Activated naive CD4-positive, alpha-beta T cell treated with anti-CD3 and anti-CD28 coated beads for 36 hours (primary cell): Measurements from ENCODE around the gene ARHGAP11A. TPM values are rescaled to one million over a fixed set of nuclear protein-coding genes. Genes with fewer than 3 reads are reported as not detected.

ENCODE experiments used
- CTCF ChIA-PET: fragments of 350-600 bp; sonication (Branson Sonifier 250); formaldehyde crosslinking; loops from one replicate; lab custom pipeline; 2021; ENCODE audit warnings: antibody characterized with exemption; lab: Charles Lee
- DNase-seq: peaks from one replicate; pipeline ENCODE4 v3.0.0-alpha.2; 2020
- H3K27ac Mint-ChIP-seq: one replicate; pipeline ENCODE4 v1.8.0; 2021; ENCODE audit warnings: mild to moderate bottlenecking, mixed read lengths
- H3K27me3 Mint-ChIP-seq: one replicate; pipeline ENCODE4 v1.8.0; 2021; ENCODE audit warnings: low read depth, mixed read lengths
- H3K36me3 Mint-ChIP-seq: one replicate; pipeline ENCODE4 v1.8.0; 2021; ENCODE audit warnings: low read depth, mixed read lengths
- H3K4me1 Mint-ChIP-seq: one replicate; pipeline ENCODE4 v1.8.0; 2021; ENCODE audit warnings: low read depth, mixed read lengths
- H3K4me3 Mint-ChIP-seq: one replicate; pipeline ENCODE4 v1.8.0; 2021; ENCODE audit warnings: mild to moderate bottlenecking, moderate library complexity, mixed read lengths
- H3K9me3 Mint-ChIP-seq: one replicate; pipeline ENCODE4 v1.8.0; 2021; ENCODE audit warnings: mixed read lengths
- intact Hi-C: fragments of 100-400 bp; cut with micrococcal nuclease; formaldehyde crosslinking; loops from one replicate; pipeline ENCODE4 v1.15.1; 2023
- total RNA-seq, 2 experiments: library from RNA; stranded (reverse); gene quantifications; one replicate each; pipeline ENCODE4 v1.2.3, GENCODE V29; 2021

Gene ARHGAP11A
- total RNA-seq, 2 experiments from 2014 or later = 131 to 134 TPM

- intact Hi-C loops = no loop called here
- Mint-ChIP-seq H3K27me3 (peaks cover 3% of the 10 kb centered on the region), H3K36me3 (peaks cover 21% of the 10 kb centered on the region), H3K27ac (no peak within 1 kb of the TSS), H3K9me3 (no peaks in the 10 kb centered on the region), H3K4me3 (no peak within 1 kb of the TSS), H3K4me1 (no peaks in the 10 kb centered on the region)
- peak; percentile 6 for DNase-seq
- CTCF ChIA-PET = interaction anchor here (1.3 kb wide), 1 partner anchor 20 kb away, joined by 3 read pairs; no protein-coding TSS in a partner anchor
Measured at GRCh38 chr15:32641517-32642059, 26.3 kb downstream of the ARHGAP11A start, which contains the start of gene SCG5. SCG5 (plus strand) TSS chr15:32641710; CDS start chr15:32643593, 1,883 bp downstream.

DNA sequence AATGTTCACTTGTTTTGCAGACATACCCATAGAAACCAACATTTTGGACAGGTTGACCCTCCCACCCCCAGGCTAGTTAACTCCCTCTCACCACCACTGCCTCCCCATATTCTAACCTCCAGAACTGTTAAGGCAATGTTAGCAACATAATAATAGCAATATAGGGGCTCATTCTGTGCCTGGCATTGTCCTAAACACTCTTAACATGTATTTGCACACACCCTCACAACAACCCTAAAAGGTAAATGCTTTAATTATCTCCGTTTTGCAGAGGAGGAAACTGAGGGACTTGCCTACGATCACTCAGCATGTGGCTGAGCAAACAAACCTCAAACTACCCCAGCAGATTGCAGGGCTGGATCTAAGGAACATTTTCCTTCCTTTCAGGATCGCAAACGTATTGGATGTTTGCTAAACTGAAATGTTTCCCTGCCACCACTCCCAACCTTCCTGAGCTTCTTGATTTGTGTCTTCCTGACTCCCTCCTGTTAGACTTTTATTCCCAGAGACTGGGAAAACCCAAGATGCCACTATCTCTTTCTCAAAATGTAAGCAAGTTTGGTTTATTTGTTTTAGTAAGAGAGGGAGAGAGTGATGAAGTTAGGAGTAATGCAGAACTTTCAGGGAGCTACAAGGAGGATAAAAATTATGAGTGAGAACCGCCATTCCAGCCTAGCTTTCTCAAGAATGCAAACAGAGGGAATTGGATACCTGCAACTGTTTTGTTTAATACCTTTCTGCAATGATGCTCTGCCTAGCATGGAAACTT, 27.5 kb downstream of the ARHGAP11A start:
- DNase-seq = no peak
- Mint-ChIP-seq H3K9me3 (no peaks in the 10 kb centered on the region), H3K4me3 (no peak overlapping the region), H3K27ac (no peak overlapping the region), H3K27me3 (peaks cover 3% of the 10 kb centered on the region), H3K4me1 (no peaks in the 10 kb centered on the region), H3K36me3 (peaks cover 9% of the 10 kb centered on the region)
- intact Hi-C loops = no loop called here
- CTCF ChIA-PET = interaction anchor here (1.6 kb wide), 1 partner anchor 19 kb away, joined by 6 read pairs; no protein-coding TSS in a partner anchor

GRCh38 chr15:32643907-32644445, 28.7 kb downstream of the ARHGAP11A start:
- H3K27me3 Mint-ChIP-seq = peaks cover 3% of the 10 kb centered on the region
- H3K27ac Mint-ChIP-seq = no peak overlapping the region
- DNase-seq = no peak
- intact Hi-C loops = no loop called here
- H3K36me3 Mint-ChIP-seq = peaks cover 12% of the 10 kb centered on the region
- CTCF ChIA-PET = interaction anchor here (1.6 kb wide), 1 partner anchor 18 kb away, joined by 6 read pairs; no protein-coding TSS in a partner anchor
- H3K9me3 Mint-ChIP-seq = no peaks in the 10 kb centered on the region
- H3K4me1 Mint-ChIP-seq = no peaks in the 10 kb centered on the region
- H3K4me3 Mint-ChIP-seq = no peak overlapping the region

DNA sequence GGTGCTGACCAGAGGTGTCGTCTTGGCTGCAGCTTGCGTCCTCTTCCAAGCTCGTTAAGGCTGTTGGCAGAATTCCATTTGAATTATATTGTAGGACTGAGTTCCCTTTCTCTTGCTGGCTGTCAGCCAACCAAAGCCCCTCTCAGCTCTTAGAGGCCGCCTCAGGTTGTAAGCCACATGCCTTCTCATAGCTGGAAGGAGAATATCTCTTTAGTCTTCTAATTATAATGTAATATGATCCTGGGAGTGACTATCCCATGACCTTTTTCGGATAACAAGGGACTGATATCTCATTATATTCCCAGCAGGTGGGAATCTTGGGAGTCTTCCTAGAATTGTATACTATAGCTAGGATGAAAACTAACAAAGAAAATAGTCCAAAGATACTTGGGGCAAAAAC, 31.0 kb downstream of the ARHGAP11A start:
- Mint-ChIP-seq H3K27ac (no peak overlapping the region), H3K4me1 (no peaks in the 10 kb centered on the region), H3K4me3 (no peak overlapping the region), H3K27me3 (peaks cover under 1% of the 10 kb centered on the region), H3K36me3 (peaks cover 7% of the 10 kb centered on the region), H3K9me3 (no peaks in the 10 kb centered on the region)
- CTCF ChIA-PET = no interaction called here
- intact Hi-C loops = no loop called here
- DNase-seq = no peak

GRCh38 chr15:32649342-32649741, 34.0 kb downstream of the ARHGAP11A start:
- H3K4me1 Mint-ChIP-seq = no peaks in the 10 kb centered on the region
- H3K36me3 Mint-ChIP-seq = peaks cover 4% of the 10 kb centered on the region
- H3K27me3 Mint-ChIP-seq = no peaks in the 10 kb centered on the region
- DNase-seq = no peak
- H3K27ac Mint-ChIP-seq = no peak overlapping the region
- CTCF ChIA-PET = interaction anchor here (0.6 to 3.8 kb wide), 3 partner anchors 13 to 307 kb away, joined by 3 to 23 read pairs (median 3); no protein-coding TSS in a partner anchor
- H3K4me3 Mint-ChIP-seq = no peak overlapping the region
- H3K9me3 Mint-ChIP-seq = no peaks in the 10 kb centered on the region
- intact Hi-C loops = no loop called here

- no peaks in the 10 kb centered on the region for H3K9me3 Mint-ChIP-seq
- no peak overlapping the region for H3K27ac Mint-ChIP-seq
- H3K4me1 Mint-ChIP-seq = no peaks in the 10 kb centered on the region
- H3K36me3 Mint-ChIP-seq = peaks cover 4% of the 10 kb centered on the region
- H3K4me3 Mint-ChIP-seq = no peak overlapping the region
- no peaks in the 10 kb centered on the region for H3K27me3 Mint-ChIP-seq
- CTCF ChIA-PET = interaction anchor here (1.3 to 3.8 kb wide), 3 partner anchors 11 to 346 kb away, joined by 3 to 23 read pairs (median 4); no protein-coding TSS in a partner anchor
- intact Hi-C loops = loop anchor here (1.0 kb wide), 1 partner anchor 11 kb away; no protein-coding TSS in a partner anchor
- DNase-seq = peak; percentile 61
Measured at GRCh38 chr15:32651229-32651837, 36.0 kb downstream of the ARHGAP11A start.

DNA sequence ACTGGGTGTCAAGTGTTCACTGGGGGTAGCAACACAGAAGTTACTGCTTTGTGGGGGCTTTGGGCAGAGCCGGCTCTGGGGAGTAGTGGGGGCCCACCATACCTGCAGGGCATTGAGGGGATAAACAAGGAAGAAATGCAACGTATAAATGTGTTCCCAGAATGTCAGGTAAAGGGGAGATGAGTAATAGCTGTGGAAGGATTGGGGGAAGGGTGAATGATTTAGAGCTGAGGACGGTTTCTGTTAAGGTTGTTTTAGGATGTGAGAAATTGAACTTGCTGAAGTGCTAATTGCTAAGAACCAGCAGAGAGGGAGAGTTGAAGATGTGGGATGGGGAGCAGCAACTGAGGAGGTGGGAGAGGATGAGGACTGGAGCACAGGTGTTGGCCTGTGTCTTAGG, 36.9 kb downstream of the ARHGAP11A start:
- Mint-ChIP-seq H3K27me3 (no peaks in the 10 kb centered on the region), H3K4me3 (no peak overlapping the region), H3K9me3 (no peaks in the 10 kb centered on the region), H3K36me3 (peaks cover 5% of the 10 kb centered on the region), H3K4me1 (peaks cover under 1% of the 10 kb centered on the region), H3K27ac (no peak overlapping the region)
- CTCF ChIA-PET = interaction anchor here (0.8 to 1.1 kb wide), 2 partner anchors 11 to 17 kb away, joined by 3 to 6 read pairs; no protein-coding TSS in a partner anchor
- intact Hi-C loops = no loop called here
- DNase-seq = no peak

DNA sequence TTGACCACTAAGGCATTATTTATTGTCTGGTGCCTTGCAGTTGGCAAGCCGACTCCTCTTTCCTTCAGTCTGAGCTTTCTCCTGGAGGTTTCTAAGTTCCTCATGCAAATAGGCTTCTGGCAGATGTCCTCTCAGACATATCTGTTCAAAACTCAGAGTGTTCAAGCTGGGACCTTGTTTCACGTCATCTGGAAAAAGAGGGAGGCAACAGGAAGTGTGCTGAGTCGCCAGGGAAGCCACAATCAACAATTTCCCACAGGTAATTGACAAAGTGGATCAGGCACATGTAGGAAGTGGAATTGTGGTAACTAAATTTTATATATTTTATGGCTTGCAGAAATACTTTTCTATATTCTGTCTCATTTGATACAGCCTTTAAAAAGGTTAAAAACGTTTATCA, 40.8 kb downstream of the ARHGAP11A start:
- peaks cover 4% of the 10 kb centered on the region for H3K4me1 Mint-ChIP-seq
- CTCF ChIA-PET = interaction anchor here (1.1 kb wide), 1 partner anchor 303 kb away, joined by 5 read pairs; no protein-coding TSS in a partner anchor
- intact Hi-C loops = no loop called here

DNA sequence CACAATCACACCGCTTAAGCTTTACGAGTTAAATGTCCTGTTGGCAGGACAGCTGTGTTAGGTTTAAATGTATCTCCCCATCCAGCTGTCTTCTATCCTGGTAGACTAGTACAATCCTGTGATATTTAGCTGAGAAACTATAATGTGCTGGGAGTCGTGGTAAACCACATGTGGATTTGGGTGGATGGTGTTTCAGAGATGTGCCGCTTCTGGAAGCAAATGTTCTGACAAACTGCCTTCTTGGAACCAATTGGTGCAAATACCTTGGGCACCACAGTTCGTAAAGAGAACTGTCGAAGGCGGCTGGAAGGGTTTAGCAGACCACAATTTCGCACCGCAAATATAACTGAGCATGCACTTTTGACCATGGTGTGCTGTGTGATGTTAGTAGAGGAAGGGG, 41.2 kb downstream of the ARHGAP11A start:
- peaks cover 4% of the 10 kb centered on the region for H3K4me1 Mint-ChIP-seq
- no peak for DNase-seq
- H3K4me3 Mint-ChIP-seq = no peak overlapping the region
- H3K27me3 Mint-ChIP-seq = no peaks in the 10 kb centered on the region
- H3K36me3 Mint-ChIP-seq = peaks cover 2% of the 10 kb centered on the region
- CTCF ChIA-PET = no interaction called here
- H3K9me3 Mint-ChIP-seq = no peaks in the 10 kb centered on the region
- intact Hi-C loops = no loop called here
- H3K27ac Mint-ChIP-seq = no peak overlapping the region

More for the DNA sequence above, 40.8 kb downstream of the ARHGAP11A start:
- Mint-ChIP-seq H3K9me3 (no peaks in the 10 kb centered on the region), H3K4me3 (no peak overlapping the region), H3K36me3 (peaks cover 2% of the 10 kb centered on the region), H3K27me3 (no peaks in the 10 kb centered on the region), H3K27ac (no peak overlapping the region)
- DNase-seq = no peak

GRCh38 chr15:32657198-32657883, 42.0 kb downstream of the ARHGAP11A start:
- no peak for DNase-seq

DNA sequence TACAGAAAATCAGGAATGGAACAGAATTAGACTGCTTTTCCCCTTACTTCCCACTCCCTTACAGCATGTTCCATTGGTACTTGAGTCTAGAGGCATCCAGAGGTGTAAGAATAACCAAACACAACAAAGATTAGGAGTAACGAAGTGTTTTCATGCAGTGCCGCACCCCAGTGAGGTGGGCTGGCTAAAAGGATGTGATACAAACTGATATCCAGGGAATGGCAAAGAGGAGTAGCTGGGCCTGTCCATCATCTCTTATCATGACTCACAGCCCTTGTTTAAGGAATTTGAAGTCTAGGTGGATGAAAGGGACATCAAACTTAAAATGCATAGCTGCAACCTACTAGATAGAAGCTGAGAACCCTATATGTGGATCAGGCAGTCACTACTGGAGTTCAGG, 42.6 kb downstream of the ARHGAP11A start:
- H3K4me3 Mint-ChIP-seq = no peak overlapping the region
- H3K27ac Mint-ChIP-seq = no peak overlapping the region
- H3K9me3 Mint-ChIP-seq = no peaks in the 10 kb centered on the region
- no peaks in the 10 kb centered on the region for H3K27me3 Mint-ChIP-seq
- CTCF ChIA-PET = no interaction called here
- intact Hi-C loops = no loop called here
- DNase-seq = no peak
- H3K36me3 Mint-ChIP-seq = peaks cover 2% of the 10 kb centered on the region
- H3K4me1 Mint-ChIP-seq = peaks cover 8% of the 10 kb centered on the region

More at GRCh38 chr15:32657198-32657883, 42.0 kb downstream of the ARHGAP11A start:
- Mint-ChIP-seq H3K27me3 (no peaks in the 10 kb centered on the region), H3K27ac (no peak overlapping the region), H3K9me3 (no peaks in the 10 kb centered on the region), H3K4me1 (peaks cover 4% of the 10 kb centered on the region), H3K4me3 (no peak overlapping the region), H3K36me3 (peaks cover 2% of the 10 kb centered on the region)
- CTCF ChIA-PET = no interaction called here
- intact Hi-C loops = no loop called here
